SK-N-SH (cell line): ENCODE results near the gene DIS3L2. TPM values are rescaled to one million over a fixed set of nuclear protein-coding genes. Genes with fewer than 3 reads are reported as not detected.

ENCODE experiments used
- CTCF ChIA-PET: fragments of 300-600, 350-600 bp; formaldehyde crosslinking; extraction: SDS; loops from one replicate; lab custom pipeline; 2021; lab: Yijun Ruan, JAX
- POLR2A ChIA-PET: fragments of 350-600 bp; sonication (Branson Sonifier 250); formaldehyde crosslinking; extraction: SDS; loops from one replicate; lab custom pipeline; 2020; ENCODE audit warnings: antibody characterized with exemption, inconsistent platforms; lab: Yijun Ruan, JAX
- DNase-seq: peaks from one replicate; pipeline ENCODE4 v3.0.0; 2012
- H2AFZ ChIP-seq: fragments of 200-600 bp; sonication (generic); 2 replicates; pipeline ENCODE4 v1.8.1; 2016; ENCODE audit warnings: antibody characterized with exemption, mild to moderate bottlenecking, low read depth
- H3F3A ChIP-seq: fragments of 200-600 bp; sonication (generic); replicated peaks from 2 replicates; pipeline ENCODE3; 2016; ENCODE audit warnings: antibody characterized with exemption, mild to moderate bottlenecking; ENCODE audit not compliant: insufficient read depth
- H3K27ac ChIP-seq, 2 experiments: fragments of 200-500 bp in 1 of 2; fragments of 200-600 bp in 1 of 2; sonication (Bioruptor generic) in 1 of 2; sonication (generic), shearing (Covaris generic) in 1 of 2; 2 replicates each; pipeline versions ENCODE4 v1.5.1 to v1.6.1; 2014 to 2016; ENCODE audit warnings: low read depth in 2 of 2, inconsistent platforms in 1 of 2, low read length in 1 of 2, mild to moderate bottlenecking in 1 of 2, mixed read lengths in 1 of 2
- H3K27me3 ChIP-seq: fragments of 200-600 bp; sonication (generic), shearing (Covaris generic); 2 replicates; pipeline ENCODE4 v1.6.1; 2016; ENCODE audit warnings: mixed run types; ENCODE audit not compliant: insufficient read depth
- H3K36me3 ChIP-seq, 2 experiments: fragments of 200-500 bp in 1 of 2; fragments of 200-600 bp in 1 of 2; sonication (Bioruptor generic) in 1 of 2; sonication (generic) in 1 of 2; replicated peaks in 1 of 2; 2 replicates each; pipeline versions ENCODE3 to v1.5.1; 2014 to 2016; ENCODE audit warnings: low read length in 1 of 2, mild to moderate bottlenecking in 1 of 2; ENCODE audit not compliant: insufficient read depth in 2 of 2, control insufficient read depth in 1 of 2
- H3K4me1 ChIP-seq, 2 experiments: fragments of 200-500 bp in 1 of 2; fragments of 200-600 bp in 1 of 2; sonication (Bioruptor generic) in 1 of 2; sonication (generic), shearing (Covaris generic) in 1 of 2; 2 replicates each; pipeline versions ENCODE4 v1.5.1 to v1.6.1; 2014 to 2016; ENCODE audit warnings: low read depth in 1 of 2, low read length in 1 of 2, mixed run types in 1 of 2; ENCODE audit not compliant: insufficient read depth in 2 of 2, control insufficient read depth in 1 of 2
- H3K4me2 ChIP-seq: fragments of 200-600 bp; sonication (generic), shearing (Covaris generic); 2 replicates; pipeline ENCODE4 v1.6.1; 2017; ENCODE audit warnings: mixed run types
- H3K4me3 ChIP-seq, 2 experiments: fragments of 200-500 bp in 1 of 2; fragments of 200-600 bp in 1 of 2; sonication (Bioruptor generic) in 1 of 2; sonication (generic), shearing (Covaris generic) in 1 of 2; 2 replicates each; pipeline versions ENCODE4 v1.5.1 to v1.8.1; 2014 to 2016; ENCODE audit warnings: low read depth in 2 of 2, inconsistent platforms in 1 of 2, low read length in 1 of 2, mild to moderate bottlenecking in 1 of 2, mixed read lengths in 1 of 2, moderate library complexity in 1 of 2
- H3K79me2 ChIP-seq: fragments of 200-600 bp; sonication (generic); 2 replicates; pipeline ENCODE4 v1.8.1; 2017; ENCODE audit warnings: mild to moderate bottlenecking; ENCODE audit not compliant: insufficient read depth
- H3K9ac ChIP-seq: fragments of 200-600 bp; sonication (generic); 2 replicates; pipeline ENCODE4 v1.6.1; 2017; ENCODE audit warnings: mixed run types
- H3K9me2 ChIP-seq: fragments of 200-600 bp; sonication (generic); 2 replicates; pipeline ENCODE4 v1.6.1; 2017; ENCODE audit warnings: mixed run types
- H3K9me3 ChIP-seq: fragments of 200-600 bp; sonication (generic); 2 replicates; pipeline ENCODE4 v1.6.1; 2017; ENCODE audit warnings: mixed run types, mild to moderate bottlenecking, moderate library complexity
- H4K20me1 ChIP-seq: fragments of 200-600 bp; sonication (generic); 2 replicates; pipeline ENCODE4 v1.6.1; 2017; ENCODE audit warnings: mild to moderate bottlenecking, mixed run types; ENCODE audit not compliant: insufficient read depth
- CHD2 ChIP-seq: fragments of 150-350 bp; IDR thresholded peaks from 2 replicates; pipeline ENCODE4 v1.6.1; 2018; ENCODE audit warnings: low read length; ENCODE audit not compliant: partially characterized antibody
- EP300 ChIP-seq, 2 experiments: IDR thresholded peaks; 2 replicates each; pipeline versions ENCODE4 v1.4.0 to v1.6.1; 2012; ENCODE audit warnings: borderline replicate concordance in 1 of 2, low read depth in 1 of 2, low read length in 1 of 2
- FOSL2 ChIP-seq: IDR thresholded peaks from 2 replicates; pipeline ENCODE4 v1.4.0; 2012; ENCODE audit warnings: low read depth, mild to moderate bottlenecking, moderate library complexity, borderline replicate concordance
- FOXJ3 ChIP-seq: sonication (generic); formaldehyde crosslinking; IDR thresholded peaks from 2 replicates; pipeline ENCODE4 v1.5.1; 2020; ENCODE audit warnings: mild to moderate bottlenecking, missing genetic modification reagents
- GABPA ChIP-seq: IDR thresholded peaks from 2 replicates; pipeline ENCODE4 v1.4.0; 2012; ENCODE audit warnings: low read depth, mild to moderate bottlenecking
- JUND ChIP-seq: IDR thresholded peaks from 2 replicates; pipeline ENCODE4 v1.4.0; 2012
- MEF2A ChIP-seq: IDR thresholded peaks from 2 replicates; pipeline ENCODE4 v1.4.0; 2012; ENCODE audit warnings: low read depth, borderline replicate concordance
- NRF1 ChIP-seq: IDR thresholded peaks from 2 replicates; pipeline ENCODE4 v1.6.1; 2012; ENCODE audit warnings: low read depth, mild to moderate bottlenecking, low read length
- POLR2AphosphoS5 ChIP-seq: IDR thresholded peaks from 2 replicates; pipeline ENCODE4 v1.6.1; 2012; ENCODE audit warnings: low read depth, low read length
- RAD21 ChIP-seq: IDR thresholded peaks from 2 replicates; pipeline ENCODE4 v1.6.1; 2012; ENCODE audit warnings: mild to moderate bottlenecking, low read length
- RCOR1 ChIP-seq: fragments of 150-350 bp; IDR thresholded peaks from 2 replicates; pipeline ENCODE4 v1.6.1; 2017; ENCODE audit warnings: antibody characterized with exemption, low read length
- RXRA ChIP-seq: IDR thresholded peaks from 2 replicates; pipeline ENCODE4 v1.4.0; 2012; ENCODE audit warnings: low read depth, mild to moderate bottlenecking, borderline replicate concordance
- SMC3 ChIP-seq: IDR thresholded peaks from 2 replicates; pipeline ENCODE4 v1.6.1; 2012; ENCODE audit warnings: low read depth, low read length, improper control_type of control experiment
- TCF12 ChIP-seq: IDR thresholded peaks from 2 replicates; pipeline ENCODE4 v1.4.0; 2012
- WGBS: methylation state at CpG from one replicate; pipeline ENCODE4 v1.1.6; 2017; ENCODE audit warnings: low lambda C conversion rate; 5-methylcytosine and 5-hydroxymethylcytosine counted together
- polyA plus RNA-seq, 3 experiments: library from polyadenylated mRNA; depleted of rRNA; stranded (reverse); fragments of >200 nt; gene quantifications; 2 replicates each; pipeline ENCODE4 v1.2.3, GENCODE V29; 2012
- TF ChIP-seq, protein P1 (sequence below): IDR thresholded peaks from 2 replicates; pipeline ENCODE4 v1.4.0; 2012; ENCODE audit warnings: low read depth, borderline replicate concordance
- TF ChIP-seq, protein P2 (sequence below): IDR thresholded peaks from 2 replicates; pipeline ENCODE4 v1.4.0; 2012; ENCODE audit warnings: low read depth, borderline replicate concordance
- TF ChIP-seq, protein P3 (sequence below): IDR thresholded peaks from 2 replicates; pipeline ENCODE4; 2012
- TF ChIP-seq, protein P4 (sequence below): IDR thresholded peaks from 2 replicates; pipeline ENCODE4 v1.6.1; 2012; ENCODE audit warnings: mild to moderate bottlenecking, low read depth, low read length, moderate library complexity
- TF ChIP-seq, protein P5 (sequence below): fragments of 150-350 bp; IDR thresholded peaks from 2 replicates; pipeline ENCODE4 v1.6.1; 2016; ENCODE audit warnings: mild to moderate bottlenecking, low read depth, low read length

DIS3L2 gene
- polyA plus RNA-seq, 1 of the 3 experiments (the other 2 are of a cell fraction) = 17.9 TPM

DNA sequence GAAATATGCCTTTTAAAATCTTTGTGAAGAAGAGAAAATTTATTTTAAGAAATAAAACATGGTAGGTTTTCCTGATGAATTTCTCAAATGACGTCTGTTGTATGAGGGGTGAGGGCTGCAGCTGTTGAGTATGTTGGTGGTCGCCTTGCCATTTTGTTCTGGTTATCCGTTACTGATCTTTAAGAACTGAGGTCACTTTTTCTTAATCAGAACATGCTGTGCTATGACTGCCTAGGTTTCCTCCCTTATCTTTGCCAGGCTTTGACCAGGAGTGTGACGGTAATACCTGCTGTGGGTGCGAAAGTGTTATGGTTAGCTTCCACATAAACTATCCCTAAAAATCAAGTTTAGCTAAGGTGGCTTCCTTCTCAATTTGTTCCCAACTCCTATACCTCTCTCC, 176.9 kb downstream of the DIS3L2 start:
- Histone ChIP-seq H3K4me1 (peaks cover 0 to 11% of the 10 kb centered on the region in 2 experiments; a peak in 1 of 4 replicates), H3K9me3 (no peaks in the 10 kb centered on the region), H3K79me2 (no peaks in the 10 kb centered on the region), H2AFZ (no peak overlapping the region), H4K20me1 (no peaks in the 10 kb centered on the region), H3K27ac (no peak overlapping the region), H3F3A (no peaks in the 10 kb centered on the region), H3K36me3 (peaks cover 0 to 11% of the 10 kb centered on the region in 2 experiments), H3K4me3 (no peak overlapping the region), H3K27me3 (no peaks in the 10 kb centered on the region), H3K4me2 (no peak overlapping the region), H3K9ac (no peak overlapping the region), H3K9me2 (no peaks in the 10 kb centered on the region)
- DNase-seq = no peak
- POLR2A ChIA-PET = no interaction called here
- CTCF ChIA-PET = interaction anchor here (1.3 to 2.4 kb wide), 2 partner anchors 212 to 232 kb away, joined by 3 to 13 read pairs; partner anchors contain the start of gene NPPC
- TF ChIP-seq RXRA (no peak), NRF1 (no peak), RAD21 (no peak), RCOR1 (no peak), EP300 (IDR thresholded peaks at IDR 0.05; ENCODE audit: borderline replicate concordance in 1 of 2, low read depth in 1 of 2, low read length in 1 of 2) (no peak), FOXJ3 (CRISPR knock-in tag) (no peak), POLR2AphosphoS5 (no peak), MEF2A (no peak), FOSL2 (no peak), TCF12 (no peak), SMC3 (no peak), JUND (no peak), GABPA (no peak), CHD2 (no peak)
- TF ChIP-seq, protein P1, sequence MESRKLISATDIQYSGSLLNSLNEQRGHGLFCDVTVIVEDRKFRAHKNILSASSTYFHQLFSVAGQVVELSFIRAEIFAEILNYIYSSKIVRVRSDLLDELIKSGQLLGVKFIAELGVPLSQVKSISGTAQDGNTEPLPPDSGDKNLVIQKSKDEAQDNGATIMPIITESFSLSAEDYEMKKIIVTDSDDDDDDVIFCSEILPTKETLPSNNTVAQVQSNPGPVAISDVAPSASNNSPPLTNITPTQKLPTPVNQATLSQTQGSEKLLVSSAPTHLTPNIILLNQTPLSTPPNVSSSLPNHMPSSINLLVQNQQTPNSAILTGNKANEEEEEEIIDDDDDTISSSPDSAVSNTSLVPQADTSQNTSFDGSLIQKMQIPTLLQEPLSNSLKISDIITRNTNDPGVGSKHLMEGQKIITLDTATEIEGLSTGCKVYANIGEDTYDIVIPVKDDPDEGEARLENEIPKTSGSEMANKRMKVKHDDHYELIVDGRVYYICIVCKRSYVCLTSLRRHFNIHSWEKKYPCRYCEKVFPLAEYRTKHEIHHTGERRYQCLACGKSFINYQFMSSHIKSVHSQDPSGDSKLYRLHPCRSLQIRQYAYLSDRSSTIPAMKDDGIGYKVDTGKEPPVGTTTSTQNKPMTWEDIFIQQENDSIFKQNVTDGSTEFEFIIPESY = no peak
- TF ChIP-seq, protein P2, sequence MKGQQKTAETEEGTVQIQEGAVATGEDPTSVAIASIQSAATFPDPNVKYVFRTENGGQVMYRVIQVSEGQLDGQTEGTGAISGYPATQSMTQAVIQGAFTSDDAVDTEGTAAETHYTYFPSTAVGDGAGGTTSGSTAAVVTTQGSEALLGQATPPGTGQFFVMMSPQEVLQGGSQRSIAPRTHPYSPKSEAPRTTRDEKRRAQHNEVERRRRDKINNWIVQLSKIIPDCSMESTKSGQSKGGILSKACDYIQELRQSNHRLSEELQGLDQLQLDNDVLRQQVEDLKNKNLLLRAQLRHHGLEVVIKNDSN = no peak
- TF ChIP-seq, protein P3, sequence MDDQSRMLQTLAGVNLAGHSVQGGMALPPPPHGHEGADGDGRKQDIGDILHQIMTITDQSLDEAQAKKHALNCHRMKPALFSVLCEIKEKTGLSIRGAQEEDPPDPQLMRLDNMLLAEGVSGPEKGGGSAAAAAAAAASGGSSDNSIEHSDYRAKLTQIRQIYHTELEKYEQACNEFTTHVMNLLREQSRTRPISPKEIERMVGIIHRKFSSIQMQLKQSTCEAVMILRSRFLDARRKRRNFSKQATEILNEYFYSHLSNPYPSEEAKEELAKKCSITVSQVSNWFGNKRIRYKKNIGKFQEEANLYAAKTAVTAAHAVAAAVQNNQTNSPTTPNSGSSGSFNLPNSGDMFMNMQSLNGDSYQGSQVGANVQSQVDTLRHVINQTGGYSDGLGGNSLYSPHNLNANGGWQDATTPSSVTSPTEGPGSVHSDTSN = no peak
- TF ChIP-seq, protein P4, sequence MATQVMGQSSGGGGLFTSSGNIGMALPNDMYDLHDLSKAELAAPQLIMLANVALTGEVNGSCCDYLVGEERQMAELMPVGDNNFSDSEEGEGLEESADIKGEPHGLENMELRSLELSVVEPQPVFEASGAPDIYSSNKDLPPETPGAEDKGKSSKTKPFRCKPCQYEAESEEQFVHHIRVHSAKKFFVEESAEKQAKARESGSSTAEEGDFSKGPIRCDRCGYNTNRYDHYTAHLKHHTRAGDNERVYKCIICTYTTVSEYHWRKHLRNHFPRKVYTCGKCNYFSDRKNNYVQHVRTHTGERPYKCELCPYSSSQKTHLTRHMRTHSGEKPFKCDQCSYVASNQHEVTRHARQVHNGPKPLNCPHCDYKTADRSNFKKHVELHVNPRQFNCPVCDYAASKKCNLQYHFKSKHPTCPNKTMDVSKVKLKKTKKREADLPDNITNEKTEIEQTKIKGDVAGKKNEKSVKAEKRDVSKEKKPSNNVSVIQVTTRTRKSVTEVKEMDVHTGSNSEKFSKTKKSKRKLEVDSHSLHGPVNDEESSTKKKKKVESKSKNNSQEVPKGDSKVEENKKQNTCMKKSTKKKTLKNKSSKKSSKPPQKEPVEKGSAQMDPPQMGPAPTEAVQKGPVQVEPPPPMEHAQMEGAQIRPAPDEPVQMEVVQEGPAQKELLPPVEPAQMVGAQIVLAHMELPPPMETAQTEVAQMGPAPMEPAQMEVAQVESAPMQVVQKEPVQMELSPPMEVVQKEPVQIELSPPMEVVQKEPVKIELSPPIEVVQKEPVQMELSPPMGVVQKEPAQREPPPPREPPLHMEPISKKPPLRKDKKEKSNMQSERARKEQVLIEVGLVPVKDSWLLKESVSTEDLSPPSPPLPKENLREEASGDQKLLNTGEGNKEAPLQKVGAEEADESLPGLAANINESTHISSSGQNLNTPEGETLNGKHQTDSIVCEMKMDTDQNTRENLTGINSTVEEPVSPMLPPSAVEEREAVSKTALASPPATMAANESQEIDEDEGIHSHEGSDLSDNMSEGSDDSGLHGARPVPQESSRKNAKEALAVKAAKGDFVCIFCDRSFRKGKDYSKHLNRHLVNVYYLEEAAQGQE = no peak
- TF ChIP-seq, protein P5, sequence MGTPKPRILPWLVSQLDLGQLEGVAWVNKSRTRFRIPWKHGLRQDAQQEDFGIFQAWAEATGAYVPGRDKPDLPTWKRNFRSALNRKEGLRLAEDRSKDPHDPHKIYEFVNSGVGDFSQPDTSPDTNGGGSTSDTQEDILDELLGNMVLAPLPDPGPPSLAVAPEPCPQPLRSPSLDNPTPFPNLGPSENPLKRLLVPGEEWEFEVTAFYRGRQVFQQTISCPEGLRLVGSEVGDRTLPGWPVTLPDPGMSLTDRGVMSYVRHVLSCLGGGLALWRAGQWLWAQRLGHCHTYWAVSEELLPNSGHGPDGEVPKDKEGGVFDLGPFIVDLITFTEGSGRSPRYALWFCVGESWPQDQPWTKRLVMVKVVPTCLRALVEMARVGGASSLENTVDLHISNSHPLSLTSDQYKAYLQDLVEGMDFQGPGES = no peak
- WGBS = 96% methylated on average over 5 of the region's 5 CpGs
